ENCODE measurements around the gene RFX7.
A peak's percentile ranks its signal among the peaks of the same experiment; 100 is the strongest.
"Not testable (repeated sequence)": the region's sequence is repeated elsewhere in the genome, so short reads cannot be mapped to it uniquely, and the experiment has no call there.

RFX7 gene

GRCh38 chr15:56205061-56205876, 38.4 kb downstream of the RFX7 start:
- DNase-seq, result peak in 1 of 2 donors; percentile 5

GRCh38 chr15:56203312-56203922, 40.3 kb downstream of the RFX7 start:
- DNase-seq, result peak; percentile 20 to 21

- DNase-seq, result no peak
These were observed 41.0 kb downstream of the RFX7 start for GRCh38 chr15:56202701-56203100.

GRCh38 chr15:56199038-56199437, 44.6 kb downstream of the RFX7 start:
- no peak for DNase-seq

- DNase-seq, result no peak
These were observed 49.6 kb downstream of the RFX7 start for GRCh38 chr15:56194035-56194434.

- DNase-seq, result no peak
These were observed 50.8 kb downstream of the RFX7 start for GRCh38 chr15:56192659-56193442.

- no peak for DNase-seq
These were observed 56.0 kb downstream of the RFX7 start for GRCh38 chr15:56187665-56188064.

GRCh38 chr15:56185980-56186379, 57.7 kb downstream of the RFX7 start:
- no peak for DNase-seq

GRCh38 chr15:56184516-56184915, 59.2 kb downstream of the RFX7 start:
- DNase-seq, result no peak

- no peak for DNase-seq
These were observed 62.8 kb downstream of the RFX7 start for GRCh38 chr15:56180851-56181250.

- DNase-seq, result no peak
These were observed 66.7 kb downstream of the RFX7 start for GRCh38 chr15:56176996-56177395.

GRCh38 chr15:56175788-56176187, 67.9 kb downstream of the RFX7 start:
- no peak for DNase-seq

- DNase-seq, result no peak
These were observed 69.0 kb downstream of the RFX7 start for GRCh38 chr15:56174649-56175048.

GRCh38 chr15:56168394-56168793, 75.3 kb downstream of the RFX7 start:
- DNase-seq, result no peak

- DNase-seq, result no peak
These were observed 78.4 kb downstream of the RFX7 start for GRCh38 chr15:56165234-56165633.

GRCh38 chr15:56160966-56161365, 82.7 kb downstream of the RFX7 start:
- no peak for DNase-seq

- no peak for DNase-seq
These were observed 86.8 kb downstream of the RFX7 start for GRCh38 chr15:56156877-56157276.

GRCh38 chr15:56155278-56155677, 88.4 kb downstream of the RFX7 start:
- DNase-seq, result not testable (repeated sequence)

GRCh38 chr15:56154768-56155167, 88.9 kb downstream of the RFX7 start:
- DNase-seq, result not testable (repeated sequence)

GRCh38 chr15:56150204-56150603, 93.5 kb downstream of the RFX7 start:
- DNase-seq, result no peak

GRCh38 chr15:56148064-56148463, 95.6 kb downstream of the RFX7 start:
- no peak for DNase-seq

- DNase-seq, result no peak
These were observed 96.9 kb downstream of the RFX7 start for GRCh38 chr15:56146756-56147155.

- DNase-seq, result no peak
These were observed 115.6 kb downstream of the RFX7 start for GRCh38 chr15:56128081-56128480.

- DNase-seq, result no peak
These were observed 117.3 kb downstream of the RFX7 start for GRCh38 chr15:56126409-56126808.
